Activated T-cell treated with anti-CD3 and anti-CD28 coated beads for 4 hours (primary cell): ENCODE data around the gene PTBP2.
"Not testable (repeated sequence)": the region's sequence is repeated elsewhere in the genome, so short reads cannot be mapped to it uniquely, and the experiment has no call there.

Experiments
- DNase-seq: peaks from one replicate; pipeline ENCODE4 v3.0.0-alpha.2; 2020

PTBP2 gene

GRCh38 chr1:96730574-96731298 is 9.2 kb downstream of the PTBP2 start:
- no peak for DNase-seq

- no peak for DNase-seq
Observed at GRCh38 chr1:96741335-96741734, 19.8 kb downstream of the PTBP2 start.

DNA sequence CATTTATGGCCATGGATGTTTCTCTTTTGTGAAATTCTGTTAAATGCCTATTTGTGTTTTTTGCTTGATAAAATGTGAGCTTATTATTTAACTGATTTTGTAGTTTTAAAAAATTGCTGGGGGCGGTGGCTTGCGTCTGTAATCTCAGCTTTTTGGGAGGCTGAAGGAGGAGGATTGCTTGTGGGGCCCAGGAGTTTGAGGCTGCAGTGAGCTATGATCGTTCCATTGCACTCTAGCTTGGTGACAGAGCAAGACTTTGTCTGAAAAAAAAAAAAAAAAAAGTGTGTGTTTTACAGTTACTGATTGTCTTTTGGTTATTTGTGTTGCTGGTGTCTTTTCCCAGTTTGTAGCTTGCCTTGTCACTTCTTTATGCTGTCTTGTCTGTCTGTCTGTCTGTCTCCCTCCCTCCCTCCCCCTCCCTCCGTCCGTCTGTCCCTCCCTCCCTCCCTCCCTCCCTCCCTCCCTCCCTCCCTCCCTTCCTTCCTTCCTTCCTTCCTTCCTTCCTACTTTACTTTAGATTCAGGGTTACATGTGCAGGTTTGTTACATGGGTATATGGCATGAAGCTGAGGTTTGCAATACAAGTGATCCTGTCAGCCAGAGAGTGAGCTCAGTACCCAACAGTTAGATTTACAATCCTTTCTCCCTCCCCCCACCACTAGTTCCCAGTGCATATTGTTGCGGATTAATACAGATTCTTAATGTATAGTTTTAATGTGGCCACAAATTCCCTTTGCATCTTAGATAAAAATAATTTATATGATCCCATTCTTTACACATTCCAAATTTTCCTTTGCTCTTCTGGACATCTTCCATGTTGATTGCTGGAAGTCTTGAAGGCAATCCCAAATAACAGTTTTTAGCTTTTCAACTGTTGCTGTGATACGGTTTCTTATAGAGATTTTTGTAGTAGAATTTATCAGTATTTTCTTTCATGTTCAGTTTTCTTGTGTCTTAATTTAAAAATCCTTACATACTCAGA is 25.1 kb downstream of the PTBP2 start:
- DNase-seq: no peak

GRCh38 chr1:96747565-96747964 is 26.0 kb downstream of the PTBP2 start:
- DNase-seq: no peak

- no peak for DNase-seq
Observed at GRCh38 chr1:96748078-96748477, 26.5 kb downstream of the PTBP2 start.

DNA sequence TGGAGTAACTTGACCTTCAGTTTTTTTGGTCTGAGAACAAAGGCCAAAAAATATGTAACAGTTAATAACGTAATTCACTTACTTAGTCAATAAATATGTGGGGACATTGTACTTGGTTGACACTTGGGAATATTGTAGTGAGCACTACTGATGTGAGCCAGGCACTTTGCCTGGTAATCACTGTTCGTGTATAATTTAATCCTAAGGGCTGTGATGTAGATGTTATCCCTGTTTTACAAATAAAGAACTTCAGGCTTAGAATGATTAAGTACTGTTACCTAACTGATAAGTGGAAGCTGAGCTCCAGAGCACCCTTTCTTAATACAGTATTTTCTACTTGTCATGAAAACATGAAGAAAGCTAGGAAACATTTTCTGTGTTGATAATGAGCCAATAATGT is 28.0 kb downstream of the PTBP2 start:
- DNase-seq: no peak

DNA sequence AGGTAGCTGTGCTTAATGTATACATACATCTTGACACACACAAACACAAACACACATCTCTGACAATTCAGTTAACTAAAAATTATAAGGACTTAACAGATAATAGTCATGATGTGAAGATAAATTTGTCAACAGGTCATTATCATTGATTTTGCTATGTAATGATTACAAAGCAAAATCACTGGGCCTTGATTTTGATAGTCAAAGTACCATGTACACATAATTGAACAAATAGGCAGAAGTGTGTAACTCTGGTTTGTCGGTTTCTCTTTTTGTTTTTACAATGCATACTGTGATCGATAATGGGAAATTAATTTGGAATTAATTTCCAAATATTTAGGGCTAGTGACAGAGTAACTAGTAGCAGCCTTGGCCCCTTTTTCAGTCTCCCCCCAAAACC is 30.8 kb downstream of the PTBP2 start:
- DNase-seq: no peak

DNA sequence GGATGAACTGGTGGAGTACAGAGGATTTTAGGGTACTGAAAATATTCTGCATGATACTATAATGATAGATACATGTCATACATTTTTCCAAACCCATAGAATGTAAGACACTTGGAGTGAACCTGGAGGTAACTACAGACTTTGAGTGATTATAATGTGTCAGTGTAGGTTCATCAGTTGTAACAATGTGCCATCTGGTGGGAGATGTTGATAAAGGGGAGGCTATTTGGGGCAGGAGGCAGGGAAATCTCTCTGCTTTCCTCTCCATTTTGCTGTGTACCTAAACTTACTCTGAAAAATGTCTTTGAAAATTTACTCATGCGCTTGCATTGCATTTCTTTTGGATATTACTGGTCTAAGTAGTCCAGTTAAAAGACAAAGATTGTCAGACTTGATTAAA is 35.2 kb downstream of the PTBP2 start:
- no peak for DNase-seq

DNA sequence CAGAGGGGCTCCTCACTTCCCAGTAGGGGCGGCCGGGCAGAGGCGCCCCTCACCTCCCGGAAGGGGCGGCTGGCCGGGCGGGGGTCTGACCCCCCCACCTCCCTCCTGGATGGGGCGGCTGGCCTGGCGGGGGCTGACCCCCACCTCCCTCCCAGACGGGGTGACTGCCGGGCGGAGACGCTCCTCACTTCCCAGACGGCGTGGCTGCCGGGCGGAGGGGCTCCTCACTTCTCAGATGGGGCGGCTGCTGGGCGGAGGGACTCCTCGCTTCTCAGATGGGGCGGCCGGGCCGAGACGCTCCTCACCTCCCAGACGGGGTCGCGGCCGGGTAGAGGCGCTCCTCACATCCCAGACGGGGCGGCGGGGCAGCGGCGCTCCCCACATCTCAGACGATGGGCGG is 41.0 kb downstream of the PTBP2 start:
- DNase-seq: not testable (repeated sequence)

DNA sequence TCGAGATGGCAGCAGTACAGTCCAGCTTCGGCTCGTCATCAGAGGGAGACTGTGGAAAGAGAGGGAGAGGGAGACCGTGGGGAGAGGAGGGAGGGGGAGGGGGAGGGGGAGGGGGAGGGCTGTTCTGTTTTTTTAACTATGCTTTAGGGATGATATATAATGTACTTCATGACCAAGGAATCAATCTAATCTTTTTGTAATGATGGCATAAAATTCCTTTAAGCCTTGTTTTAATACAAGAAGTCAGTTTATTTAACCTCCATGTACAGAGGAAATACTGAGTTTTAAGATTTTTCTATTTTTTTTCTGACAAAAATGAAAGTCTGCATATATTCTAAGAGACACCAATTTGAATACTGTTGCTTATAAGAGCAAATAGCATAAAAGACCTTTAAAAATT is 41.9 kb downstream of the PTBP2 start:
- no peak for DNase-seq

GRCh38 chr1:96764469-96764868 is 42.9 kb downstream of the PTBP2 start:
- DNase-seq: no peak

- no peak for DNase-seq
Observed at GRCh38 chr1:96771847-96772246, 50.3 kb downstream of the PTBP2 start.

DNA sequence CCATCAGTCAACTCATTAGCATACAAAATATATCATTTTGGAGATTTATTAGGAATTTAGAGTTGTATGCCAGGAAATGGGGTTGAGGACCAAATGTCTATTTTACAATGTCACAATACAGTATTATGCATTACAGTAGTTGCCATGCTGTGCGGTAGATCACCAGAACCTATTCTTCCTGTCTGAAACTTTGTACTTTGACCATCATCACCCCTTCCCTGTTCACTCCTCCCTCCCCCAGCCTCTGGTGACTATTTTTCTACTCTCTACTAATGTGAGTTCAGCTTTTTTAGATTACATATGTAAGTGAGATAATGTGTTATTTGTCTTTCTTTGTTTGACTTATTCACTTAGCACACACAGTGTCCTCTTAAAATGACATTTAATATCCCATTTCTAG is 50.8 kb downstream of the PTBP2 start:
- DNase-seq: no peak

DNA sequence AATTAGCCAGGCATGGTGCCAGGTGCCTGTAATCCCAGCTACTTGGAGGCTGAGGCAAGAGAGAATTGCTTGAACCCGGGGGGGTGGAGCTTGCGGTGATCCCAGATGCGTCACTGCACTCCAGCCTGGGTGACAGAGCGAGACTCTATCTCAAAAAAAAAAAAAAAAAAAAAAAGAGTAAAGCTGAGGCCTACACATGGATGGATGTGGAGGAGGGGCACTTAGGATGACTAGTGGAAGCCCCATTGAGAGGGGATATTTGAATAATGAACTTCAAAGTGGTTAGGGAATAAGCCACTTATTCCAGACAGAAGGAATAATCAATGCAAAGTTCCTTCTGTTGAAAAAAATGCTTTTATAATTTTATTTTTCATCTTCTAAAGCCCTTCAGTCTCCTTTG is 51.4 kb downstream of the PTBP2 start:
- DNase-seq: no peak

GRCh38 chr1:96782206-96782605 is 60.6 kb downstream of the PTBP2 start:
- DNase-seq: no peak

DNA sequence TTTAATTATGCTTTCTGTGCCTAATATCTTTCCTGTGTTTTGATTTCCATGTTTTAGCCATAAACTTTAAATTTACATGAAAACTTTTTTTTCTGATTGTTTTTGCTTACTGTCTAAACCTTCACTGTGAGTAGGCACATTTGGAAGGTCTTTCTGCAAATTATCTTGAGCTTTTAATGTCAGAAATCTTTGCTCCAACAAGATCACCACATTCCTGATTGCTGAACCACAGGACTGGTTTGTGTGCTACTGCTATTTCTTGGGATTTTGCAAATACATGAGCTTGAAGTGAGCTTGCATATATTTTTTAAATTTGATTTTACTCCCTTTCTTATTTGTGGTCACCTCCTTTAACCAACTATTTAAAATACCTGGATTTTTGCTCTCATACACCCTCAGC is 61.3 kb downstream of the PTBP2 start:
- no peak for DNase-seq

DNA sequence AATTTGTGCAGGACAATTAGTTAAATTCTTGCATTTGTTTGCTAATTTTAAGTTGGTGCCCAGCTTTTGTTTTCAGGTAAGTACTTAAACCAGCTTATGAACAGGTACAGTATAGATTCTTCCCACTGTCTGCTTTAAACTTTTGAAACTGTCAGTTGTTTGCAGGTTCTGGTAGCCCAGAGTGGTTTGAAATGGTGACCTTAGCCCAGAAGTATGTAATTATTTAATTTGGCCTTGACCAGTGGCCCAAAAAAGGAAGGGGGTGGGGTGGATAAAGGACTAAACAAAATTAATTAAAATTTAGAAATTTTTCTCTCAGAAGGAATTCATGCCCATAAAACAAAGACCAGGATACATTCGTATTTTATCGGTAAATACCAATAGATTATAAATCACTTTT is 69.0 kb downstream of the PTBP2 start:
- DNase-seq: no peak

GRCh38 chr1:96792220-96792619 is 70.6 kb downstream of the PTBP2 start:
- DNase-seq: no peak

DNA sequence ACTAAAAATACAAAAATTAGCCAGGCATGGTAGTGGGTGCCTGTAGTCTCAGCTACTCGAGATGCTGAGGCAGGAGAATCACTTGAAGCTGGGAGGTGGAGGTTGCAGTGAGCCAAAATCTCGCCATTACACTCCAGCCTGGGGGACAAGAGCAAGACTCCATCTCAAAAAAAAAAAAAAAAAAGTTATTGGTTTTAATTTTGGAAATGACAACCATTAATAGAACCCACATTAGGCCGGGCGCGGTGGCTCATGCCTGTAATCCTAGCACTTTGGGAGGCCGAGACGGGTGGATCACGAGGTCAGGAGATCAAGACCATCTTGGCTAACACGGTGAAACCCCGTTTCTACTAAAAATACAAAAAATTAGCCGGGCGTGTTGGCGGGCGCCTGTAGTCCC is 80.1 kb downstream of the PTBP2 start:
- not testable (repeated sequence) for DNase-seq

GRCh38 chr1:96804648-96805047 is 83.1 kb downstream of the PTBP2 start:
- DNase-seq: no peak

DNA sequence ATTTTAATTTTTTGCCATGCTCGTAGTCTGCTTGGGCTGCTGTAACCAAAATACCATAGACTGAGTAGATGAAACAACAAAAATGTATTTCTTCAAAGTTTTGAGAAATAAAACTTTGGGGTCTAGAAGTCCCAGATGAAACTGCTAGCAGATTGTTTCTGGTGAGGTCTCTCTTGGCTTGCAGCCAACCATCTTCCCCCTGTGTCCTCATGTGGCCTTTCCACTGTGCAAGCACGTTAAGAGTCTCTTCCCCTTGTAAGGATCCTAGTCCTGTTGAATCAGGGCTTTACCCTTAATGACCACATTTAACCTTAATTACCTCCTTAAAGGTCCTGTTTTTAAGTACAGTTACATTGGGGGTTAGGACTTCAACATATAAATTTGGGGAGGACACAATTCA is 86.6 kb downstream of the PTBP2 start:
- no peak for DNase-seq

- no peak for DNase-seq
Observed at GRCh38 chr1:96815914-96816313, 94.3 kb downstream of the PTBP2 start.

- no peak for DNase-seq
Observed at GRCh38 chr1:96820107-96820506, 98.5 kb downstream of the PTBP2 start.

DNA sequence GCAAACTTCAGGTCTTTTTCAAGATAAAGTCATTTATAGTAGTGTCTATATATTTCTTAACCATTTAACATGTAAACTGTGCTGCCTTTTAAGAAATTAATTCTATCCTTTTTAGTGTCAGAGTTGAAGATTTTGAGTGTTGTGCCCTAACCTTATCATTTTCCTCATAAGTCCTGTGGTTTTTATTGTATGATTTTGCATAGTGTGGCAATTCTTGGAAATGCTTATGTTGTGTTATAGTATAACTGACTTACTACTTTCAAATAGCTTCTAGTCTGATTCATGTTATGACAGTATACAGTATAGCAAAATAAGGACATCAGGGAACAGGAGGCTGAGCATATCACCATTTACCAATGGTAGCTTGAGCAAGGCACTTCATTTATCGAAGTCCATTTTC is 99.1 kb downstream of the PTBP2 start:
- DNase-seq: no peak
